IPS-11a (cell line): Measurements from ENCODE around the gene SLC6A6.

Experiments
- H3K4me3 ChIP-seq: one replicate; pipeline ENCODE4 v1.5.1; 2013; ENCODE audit warnings: low read depth, low read length, control low read depth

SLC6A6 gene

GRCh38 chr3:14415501-14415900, 13.1 kb downstream of the SLC6A6 start:
- no peak overlapping the region for H3K4me3 ChIP-seq

GRCh38 chr3:14416453-14416852, 14.0 kb downstream of the SLC6A6 start:
- H3K4me3 ChIP-seq, result no peak overlapping the region

- H3K4me3 ChIP-seq, result no peak overlapping the region
These were observed 16.2 kb downstream of the SLC6A6 start for GRCh38 chr3:14418296-14419250.

GRCh38 chr3:14422016-14422963, 19.9 kb downstream of the SLC6A6 start:
- no peak overlapping the region for H3K4me3 ChIP-seq

GRCh38 chr3:14423197-14423743, 20.9 kb downstream of the SLC6A6 start:
- no peak overlapping the region for H3K4me3 ChIP-seq

- H3K4me3 ChIP-seq, result no peak overlapping the region
These were observed 21.6 kb downstream of the SLC6A6 start for GRCh38 chr3:14423963-14424362.

GRCh38 chr3:14424711-14425580, 22.5 kb downstream of the SLC6A6 start:
- no peak overlapping the region for H3K4me3 ChIP-seq

GRCh38 chr3:14425581-14426304, 23.3 kb downstream of the SLC6A6 start:
- H3K4me3 ChIP-seq, result no peak overlapping the region

GRCh38 chr3:14426305-14426620, 23.9 kb downstream of the SLC6A6 start:
- no peak overlapping the region for H3K4me3 ChIP-seq

GRCh38 chr3:14428087-14429033, 26.0 kb downstream of the SLC6A6 start:
- no peak overlapping the region for H3K4me3 ChIP-seq

- H3K4me3 ChIP-seq, result no peak overlapping the region
These were observed 26.8 kb downstream of the SLC6A6 start for GRCh38 chr3:14429237-14429636.

- H3K4me3 ChIP-seq, result no peak overlapping the region
These were observed 27.2 kb downstream of the SLC6A6 start for GRCh38 chr3:14429640-14430039.

- no peak overlapping the region for H3K4me3 ChIP-seq
These were observed 27.6 kb downstream of the SLC6A6 start for GRCh38 chr3:14430053-14430452.

- H3K4me3 ChIP-seq, result no peak overlapping the region
These were observed 28.5 kb downstream of the SLC6A6 start for GRCh38 chr3:14430706-14431451.

- H3K4me3 ChIP-seq, result no peak overlapping the region
These were observed 29.1 kb downstream of the SLC6A6 start for GRCh38 chr3:14431452-14431916.

- H3K4me3 ChIP-seq, result no peak overlapping the region
These were observed 29.8 kb downstream of the SLC6A6 start for GRCh38 chr3:14431917-14432834.

- no peak overlapping the region for H3K4me3 ChIP-seq
These were observed 30.7 kb downstream of the SLC6A6 start for GRCh38 chr3:14433106-14433505.
